H9 (cell line): Measurements from ENCODE around the gene MAD2L1. TPM values are rescaled to one million over a fixed set of nuclear protein-coding genes. Genes with fewer than 3 reads are reported as not detected.
A peak's percentile ranks its signal among the peaks of the same experiment; 100 is the strongest.

Experiments
- DNase-seq: peaks from one replicate; pipeline ENCODE4 v3.0.0-alpha.2; 2017
- H2AFZ ChIP-seq: one replicate; pipeline ENCODE4 v1.6.1; 2013; ENCODE audit warnings: mild to moderate bottlenecking, low read length, control low read depth, moderate library complexity
- H2AK5ac ChIP-seq: 2 replicates; pipeline ENCODE4 v1.6.1; 2013; ENCODE audit warnings: low read length, control low read depth, mixed read lengths; ENCODE audit not compliant: insufficient read length
- H2BK120ac ChIP-seq: one replicate; pipeline ENCODE4 v1.6.1; 2013; ENCODE audit warnings: low read depth, mild to moderate bottlenecking, low read length, control low read depth, inconsistent platforms; ENCODE audit not compliant: poor library complexity, severe bottlenecking
- H2BK12ac ChIP-seq: 2 replicates; pipeline ENCODE4 v1.6.1; 2013; ENCODE audit warnings: low read length, control low read depth, mixed read lengths, low read depth; ENCODE audit not compliant: insufficient read length
- H2BK15ac ChIP-seq: 2 replicates; pipeline ENCODE4 v1.6.1; 2013; ENCODE audit warnings: low read depth, low read length, control low read depth
- H2BK20ac ChIP-seq: one replicate; pipeline ENCODE4 v1.6.1; 2013; ENCODE audit warnings: low read depth, mild to moderate bottlenecking, low read length, control low read depth, inconsistent platforms; ENCODE audit not compliant: poor library complexity, severe bottlenecking
- H2BK5ac ChIP-seq: 2 replicates; pipeline ENCODE4 v1.6.1; 2013; ENCODE audit warnings: low read length, control low read depth, mixed read lengths; ENCODE audit not compliant: insufficient read length
- H3K14ac ChIP-seq: 2 replicates; pipeline ENCODE4 v1.6.1; 2013; ENCODE audit warnings: low read length, control low read depth; ENCODE audit not compliant: insufficient read depth
- H3K18ac ChIP-seq: 2 replicates; pipeline ENCODE4 v1.6.1; 2013; ENCODE audit warnings: low read depth, mild to moderate bottlenecking, mixed read lengths, low read length, control low read depth; ENCODE audit not compliant: insufficient read length
- H3K23ac ChIP-seq: 2 replicates; pipeline ENCODE4 v1.6.1; 2013; ENCODE audit warnings: low read length, control low read depth, mixed read lengths, low read depth; ENCODE audit not compliant: insufficient read length
- H3K23me2 ChIP-seq: 2 replicates; pipeline ENCODE4 v1.6.1; 2013; ENCODE audit warnings: low read depth, mild to moderate bottlenecking, mixed read lengths, low read length, control low read depth; ENCODE audit not compliant: insufficient read length, poor library complexity, severe bottlenecking
- H3K27ac ChIP-seq: 2 replicates; pipeline ENCODE4 v1.5.1; 2013; ENCODE audit warnings: low read length, control low read depth, mixed read lengths, low read depth; ENCODE audit not compliant: insufficient read length
- H3K27me3 ChIP-seq: 2 replicates; pipeline ENCODE4 v1.6.1; 2013; ENCODE audit warnings: low read length, control low read depth, inconsistent platforms; ENCODE audit not compliant: insufficient read depth
- H3K4ac ChIP-seq: 2 replicates; pipeline ENCODE4 v1.6.1; 2013; ENCODE audit warnings: low read depth, mild to moderate bottlenecking, control low read depth, inconsistent platforms, low read length, moderate library complexity
- H3K4me1 ChIP-seq: 2 replicates; pipeline ENCODE4 v1.6.1; 2013; ENCODE audit warnings: low read length, control low read depth, inconsistent platforms; ENCODE audit not compliant: insufficient read depth
- H3K4me2 ChIP-seq: 2 replicates; pipeline ENCODE4 v1.6.1; 2013; ENCODE audit warnings: low read length, control low read depth, mixed read lengths; ENCODE audit not compliant: insufficient read length, insufficient read depth
- H3K56ac ChIP-seq: 2 replicates; pipeline ENCODE4 v1.6.1; 2013; ENCODE audit warnings: low read depth, mild to moderate bottlenecking, mixed read lengths, low read length, control low read depth; ENCODE audit not compliant: insufficient read length
- H3K79me1 ChIP-seq: 2 replicates; pipeline ENCODE4 v1.6.1; 2013; ENCODE audit warnings: low read depth, mild to moderate bottlenecking, moderate library complexity, low read length, control low read depth, inconsistent platforms; ENCODE audit not compliant: insufficient read depth, poor library complexity, severe bottlenecking
- H3K79me2 ChIP-seq: 2 replicates; pipeline ENCODE4 v1.6.1; 2013; ENCODE audit warnings: low read length, control low read depth, inconsistent platforms; ENCODE audit not compliant: insufficient read depth
- H3K9ac ChIP-seq: 2 replicates; pipeline ENCODE4 v1.6.1; 2013; ENCODE audit warnings: low read length, control low read depth, mixed read lengths; ENCODE audit not compliant: insufficient read length; ENCODE audit errors: extremely low read depth
- H3K9me3 ChIP-seq: one replicate; pipeline ENCODE4 v1.6.1; 2013; ENCODE audit warnings: low read depth, low read length, inconsistent platforms; ENCODE audit not compliant: control insufficient read depth
- H3T11ph ChIP-seq: one replicate; pipeline ENCODE4 v1.6.1; 2013; ENCODE audit warnings: mild to moderate bottlenecking, low read length, control low read depth, inconsistent platforms
- H4K20me1 ChIP-seq: one replicate; pipeline ENCODE4 v1.6.1; 2013; ENCODE audit not compliant: control insufficient read depth, insufficient read length, insufficient read depth
- H4K5ac ChIP-seq: 2 replicates; pipeline ENCODE4 v1.6.1; 2013; ENCODE audit warnings: low read depth, mild to moderate bottlenecking, mixed read lengths, low read length, control low read depth; ENCODE audit not compliant: insufficient read length
- H4K8ac ChIP-seq: replicated peaks from 2 replicates; pipeline ENCODE4 v1.6.1; 2013; ENCODE audit warnings: low read length, control low read depth, mixed read lengths, low read depth; ENCODE audit not compliant: insufficient read length
- H4K91ac ChIP-seq: 2 replicates; pipeline ENCODE4 v1.6.1; 2013; ENCODE audit warnings: low read depth, mild to moderate bottlenecking, moderate library complexity, mixed read lengths, low read length, control low read depth; ENCODE audit not compliant: insufficient read length
- H3K27ac Mint-ChIP-seq, 3 experiments: 2 replicates in 2 of 3; 3 replicates in 1 of 3; pipeline ENCODE4 v1.8.0; 2020 to 2021; ENCODE audit warnings: mixed read lengths in 3 of 3, mild to moderate bottlenecking in 1 of 3, moderate library complexity in 1 of 3
- H3K27me3 Mint-ChIP-seq: 2 replicates; pipeline ENCODE4 v1.8.0; 2021; ENCODE audit warnings: low read depth, mild to moderate bottlenecking, moderate library complexity, mixed read lengths
- H3K36me3 Mint-ChIP-seq, 3 experiments: 2 replicates in 2 of 3; 3 replicates in 1 of 3; pipeline ENCODE4 v1.8.0; 2020 to 2021; ENCODE audit warnings: low read depth in 3 of 3, mixed read lengths in 3 of 3; ENCODE audit not compliant: insufficient read depth in 1 of 3
- H3K4me1 Mint-ChIP-seq, 2 experiments: 2 replicates each; pipeline ENCODE4 v1.8.0; 2020; ENCODE audit warnings: mixed read lengths in 2 of 2
- H3K4me3 Mint-ChIP-seq, 2 experiments: 2 replicates in 1 of 2; 3 replicates in 1 of 2; pipeline ENCODE4 v1.8.0; 2020 to 2021; ENCODE audit warnings: mild to moderate bottlenecking in 2 of 2, mixed read lengths in 2 of 2, moderate library complexity in 1 of 2
- H3K9me3 Mint-ChIP-seq, 2 experiments: 2 replicates in 1 of 2; 3 replicates in 1 of 2; pipeline ENCODE4 v1.8.0; 2020; ENCODE audit warnings: mild to moderate bottlenecking in 2 of 2, mixed read lengths in 2 of 2, moderate library complexity in 1 of 2
- CTCF ChIP-seq: fragments of 200-600 bp; sonication (generic); conservative IDR thresholded peaks from 3 replicates; pipeline ENCODE4 v1.8.0; 2021; ENCODE audit warnings: antibody characterized with exemption, mild to moderate bottlenecking
- WGBS: extraction: QIAGEN DNeasy Blood & Tissue Kit; methylation state at CpG from one replicate; pipeline ENCODE4 v1.1.7; 2013; ENCODE audit warnings: missing lambda C conversion rate, low lambda C conversion rate, mixed read lengths; ENCODE audit not compliant: insufficient read length; ENCODE audit errors: extremely low coverage; 5-methylcytosine and 5-hydroxymethylcytosine counted together
- total RNA-seq: library from RNA; stranded (reverse); gene quantifications from 2 replicates; pipeline ENCODE4 v1.2.1, GENCODE V29; 2021

The MAD2L1 gene
- total RNA-seq, 1 experiment from 2014 or later: 87.2 TPM

GRCh38 chr4:120065974-120066516 is 603 bp downstream of the MAD2L1 start:
- Histone ChIP-seq H2AFZ (no peak overlapping the region), H2BK120ac (no peak overlapping the region), H3K56ac (peak overlapping the region; percentile 18), H2AK5ac (no peak overlapping the region), H3K23ac (no peak overlapping the region), H3K4me1 (peaks cover 4% of the 10 kb centered on the region; the same call in 1 of the 2 replicates), H2BK5ac (no peak overlapping the region), H3K27ac (peak overlapping the region; percentile 7), H4K5ac (peak overlapping the region; percentile 39), H4K20me1 (no peaks in the 10 kb centered on the region), H2BK15ac (no peak overlapping the region), H3K18ac (peak overlapping the region; percentile 86), H3K4ac (no peak overlapping the region), H2BK12ac (no peak overlapping the region), H3K27me3 (no peaks in the 10 kb centered on the region), H4K8ac (no peak overlapping the region), H3K9ac (peak overlapping the region; percentile 96), H4K91ac (no peak overlapping the region), H3K79me2 (peaks cover 25% of the 10 kb centered on the region), H3K9me3 (no peaks in the 10 kb centered on the region), H3K79me1 (no peaks in the 10 kb centered on the region), H3K14ac (peak overlapping the region; percentile 93), H3K23me2 (peaks cover 4% of the 10 kb centered on the region), H3T11ph (peak overlapping the region; percentile 5), H3K4me2 (peak overlapping the region; percentile 80), H2BK20ac (no peak overlapping the region)
- H3K4me1 Mint-ChIP-seq: peaks cover 48 to 53% of the 10 kb centered on the region in 2 experiments
- no peak for TF ChIP-seq CTCF
- H3K27ac Mint-ChIP-seq: peak overlapping the region; percentile 97 to 100 (median 100)
- H3K27me3 Mint-ChIP-seq: no peaks in the 10 kb centered on the region
- WGBS: no CpG with 5 or more reads among the region's 15 CpGs
- peak overlapping the region; percentile 99 for H3K4me3 Mint-ChIP-seq
- H3K36me3 Mint-ChIP-seq: peaks cover 31 to 38% (median 33%) of the 10 kb centered on the region in 3 experiments; a peak in 6 of 7 replicates
- no peaks in the 10 kb centered on the region for H3K9me3 Mint-ChIP-seq
- no peak for DNase-seq
